ENCODE results near the gene THOC1. TPM values are rescaled to one million over a fixed set of nuclear protein-coding genes. Genes with fewer than 3 reads are reported as not detected.

The THOC1 gene
- total and polyA plus RNA-seq, 4 experiments from 2014 or later: 15.2 to 69.9 (median 42.4) TPM

GRCh38 chr18:217532-218336 is 50.1 kb downstream of the THOC1 start:
- Histone ChIP-seq H3K27ac (ENCODE audit: low read depth, low read length) (no peak overlapping the region), H3K4me1 (ENCODE audit: insufficient read depth, low read length) (no peaks in the 10 kb centered on the region), H3K4me3 (ENCODE audit: low read length in 2 of 2) (no peak overlapping the region), H3K9me3 (ENCODE audit: control insufficient read depth in 1 of 2, low read length in 2 of 2) (no peaks in the 10 kb centered on the region), H3K27me3 (ENCODE audit: insufficient read depth, low read length) (no peaks in the 10 kb centered on the region), H3K36me3 (ENCODE audit: insufficient read depth, low read length) (peaks cover 29% of the 10 kb centered on the region)
- Mint-ChIP-seq H3K27me3 (no peaks in the 10 kb centered on the region), H3K36me3 (peaks cover 38 to 59% of the 10 kb centered on the region in 2 donors), H3K4me1 (no peaks in the 10 kb centered on the region), H3K27ac (peak overlapping the region in 4 of 7 donors; percentile 45 to 84 (median 64)), H3K9me3 (no peaks in the 10 kb centered on the region), H3K4me3 (no peak overlapping the region)
- no peak for DNase-seq
- POLR2A ChIA-PET (ENCODE audit: partially characterized antibody): no interaction called here
- CTCF ChIA-PET (ENCODE audit: partially characterized antibody): no interaction called here
- intact Hi-C loops (cut with micrococcal nuclease): no loop called here

DNA sequence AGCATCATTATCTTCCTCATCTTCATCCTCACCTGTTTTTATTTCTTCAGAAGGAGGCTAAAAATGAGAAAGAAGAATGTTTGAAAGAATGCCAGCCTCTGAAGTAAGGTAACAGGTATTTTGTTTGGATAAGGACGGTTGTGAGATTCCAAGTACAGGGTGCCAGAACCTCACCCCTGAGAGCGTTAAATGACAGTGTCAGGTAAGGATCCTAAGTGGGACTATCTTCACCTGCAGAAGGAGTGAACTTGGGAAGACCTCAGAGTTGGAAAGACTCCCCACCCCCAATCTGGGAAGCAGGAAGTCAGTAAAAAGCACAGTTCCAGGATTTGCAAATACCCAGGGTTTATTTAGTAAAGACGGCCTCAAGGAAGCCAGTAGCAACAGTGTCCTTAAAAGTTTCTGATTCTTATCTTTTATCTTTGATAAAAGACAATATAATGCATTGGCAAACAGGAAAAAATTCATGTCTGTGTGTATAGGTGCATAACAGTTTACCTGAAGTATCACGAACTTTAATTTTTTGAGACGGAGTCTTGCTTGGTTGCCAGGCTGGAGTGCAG is 52.3 kb downstream of the THOC1 start:
- ChIA-PET POLR2A (ENCODE audit: partially characterized antibody) (no interaction called here), CTCF (ENCODE audit: partially characterized antibody) (no interaction called here)
- intact Hi-C loops (cut with micrococcal nuclease): no loop called here
- Histone ChIP-seq H3K9me3 (ENCODE audit: control insufficient read depth in 1 of 2, low read length in 2 of 2) (no peaks in the 10 kb centered on the region), H3K4me3 (ENCODE audit: low read length in 2 of 2) (no peak overlapping the region), H3K36me3 (ENCODE audit: insufficient read depth, low read length) (peaks cover 38% of the 10 kb centered on the region), H3K4me1 (ENCODE audit: insufficient read depth, low read length) (no peaks in the 10 kb centered on the region), H3K27ac (ENCODE audit: low read depth, low read length) (no peak overlapping the region), H3K27me3 (ENCODE audit: insufficient read depth, low read length) (no peaks in the 10 kb centered on the region)
- DNase-seq: no peak
- no peak overlapping the region for H3K4me3 Mint-ChIP-seq
- H3K9me3 Mint-ChIP-seq: no peaks in the 10 kb centered on the region
- H3K27me3 Mint-ChIP-seq: no peaks in the 10 kb centered on the region
- no peak overlapping the region for H3K27ac Mint-ChIP-seq
- no peaks in the 10 kb centered on the region for H3K4me1 Mint-ChIP-seq
- H3K36me3 Mint-ChIP-seq: peaks cover 58 to 73% of the 10 kb centered on the region in 2 donors

DNA sequence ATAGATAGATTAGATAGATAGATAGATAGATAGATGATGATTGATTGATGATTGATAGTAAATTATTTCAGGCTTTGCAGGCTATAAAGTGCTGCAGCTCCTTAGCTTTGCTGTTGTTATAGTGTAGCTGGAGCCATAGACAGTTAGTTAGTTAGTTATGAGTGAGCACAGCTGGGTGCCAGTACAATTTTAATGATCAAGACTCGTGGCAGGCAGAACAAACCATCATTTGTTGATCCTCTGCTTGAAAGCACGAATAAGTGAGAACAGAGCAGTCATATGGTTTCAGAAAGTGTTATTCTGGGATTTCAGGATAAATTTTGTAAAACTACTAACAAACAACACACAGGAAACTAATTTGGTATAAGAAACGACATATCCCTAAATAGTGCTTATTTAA is 53.9 kb downstream of the THOC1 start:
- POLR2A ChIA-PET (ENCODE audit: partially characterized antibody): no interaction called here
- intact Hi-C loops (cut with micrococcal nuclease): no loop called here
- CTCF ChIA-PET (ENCODE audit: partially characterized antibody): interaction anchor here (1.4 kb wide), 1 partner anchor 11 kb away, joined by 3 read pairs; no protein-coding TSS in a partner anchor

DNA sequence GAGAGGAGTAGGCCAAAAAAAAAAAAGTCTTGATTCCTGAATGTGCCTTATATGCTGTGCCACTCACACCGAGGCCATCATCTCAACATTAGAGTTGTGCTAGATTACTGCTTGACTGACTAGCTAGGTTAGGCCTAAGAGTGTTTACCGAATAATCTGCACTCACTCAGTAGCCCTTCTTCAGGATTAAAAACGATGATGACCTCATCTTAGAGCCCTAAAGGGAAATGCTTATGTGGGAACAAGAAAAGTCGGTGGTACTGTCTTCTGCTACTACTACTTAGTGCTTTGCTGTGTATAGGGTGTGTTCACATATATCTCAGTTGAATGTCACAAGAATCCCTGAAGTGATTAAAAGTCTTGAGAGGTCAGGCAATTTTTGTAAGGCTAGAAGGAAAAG is 54.3 kb downstream of the THOC1 start:
- Histone ChIP-seq H3K4me1 (ENCODE audit: insufficient read depth, low read length) (no peaks in the 10 kb centered on the region), H3K27me3 (ENCODE audit: insufficient read depth, low read length) (no peaks in the 10 kb centered on the region), H3K4me3 (ENCODE audit: low read length in 2 of 2) (no peak overlapping the region), H3K36me3 (ENCODE audit: insufficient read depth, low read length) (peaks cover 39% of the 10 kb centered on the region), H3K27ac (ENCODE audit: low read depth, low read length) (no peak overlapping the region), H3K9me3 (ENCODE audit: control insufficient read depth in 1 of 2, low read length in 2 of 2) (no peaks in the 10 kb centered on the region)
- Mint-ChIP-seq H3K27me3 (no peaks in the 10 kb centered on the region), H3K36me3 (peaks cover 70 to 84% of the 10 kb centered on the region in 2 donors), H3K4me1 (peaks cover 0 to 2% (median 0%) of the 10 kb centered on the region in 4 donors), H3K9me3 (no peaks in the 10 kb centered on the region), H3K27ac (peak overlapping the region in 3 of 7 donors; percentile 31 to 86 (median 68)), H3K4me3 (no peak overlapping the region)
- POLR2A ChIA-PET (ENCODE audit: partially characterized antibody): no interaction called here
- intact Hi-C loops (cut with micrococcal nuclease): no loop called here
- DNase-seq: no peak
- CTCF ChIA-PET (ENCODE audit: partially characterized antibody): interaction anchor here (1.4 kb wide), 1 partner anchor 10 kb away, joined by 3 read pairs; no protein-coding TSS in a partner anchor

More for the DNA sequence above, 53.9 kb downstream of the THOC1 start:
- H3K27me3 ChIP-seq (ENCODE audit: insufficient read depth, low read length): no peaks in the 10 kb centered on the region
- Mint-ChIP-seq H3K4me3 (no peak overlapping the region), H3K9me3 (no peaks in the 10 kb centered on the region), H3K36me3 (peaks cover 70 to 84% of the 10 kb centered on the region in 2 donors), H3K27ac (peak overlapping the region in 2 of 7 donors; percentile 31 to 86), H3K4me1 (peaks cover 0 to 2% (median 0%) of the 10 kb centered on the region in 4 donors), H3K27me3 (no peaks in the 10 kb centered on the region)
- no peak overlapping the region for H3K27ac ChIP-seq (ENCODE audit: low read depth, low read length)
- H3K36me3 ChIP-seq (ENCODE audit: insufficient read depth, low read length): peaks cover 42% of the 10 kb centered on the region
- no peaks in the 10 kb centered on the region for H3K9me3 ChIP-seq (ENCODE audit: control insufficient read depth in 1 of 2, low read length in 2 of 2)
- no peaks in the 10 kb centered on the region for H3K4me1 ChIP-seq (ENCODE audit: insufficient read depth, low read length)
- no peak overlapping the region for H3K4me3 ChIP-seq (ENCODE audit: low read length in 2 of 2)
- no peak for DNase-seq

- peaks cover 0 to 3% (median 0%) of the 10 kb centered on the region in 4 donors for H3K4me1 Mint-ChIP-seq
- DNase-seq: no peak
- no peaks in the 10 kb centered on the region for H3K9me3 Mint-ChIP-seq
- POLR2A ChIA-PET (ENCODE audit: partially characterized antibody): no interaction called here
- no peak overlapping the region for H3K4me3 Mint-ChIP-seq
- Histone ChIP-seq H3K27me3 (ENCODE audit: insufficient read depth, low read length) (no peaks in the 10 kb centered on the region), H3K4me3 (ENCODE audit: low read length in 2 of 2) (no peak overlapping the region), H3K9me3 (ENCODE audit: control insufficient read depth in 1 of 2, low read length in 2 of 2) (no peaks in the 10 kb centered on the region), H3K4me1 (ENCODE audit: insufficient read depth, low read length) (no peaks in the 10 kb centered on the region), H3K36me3 (ENCODE audit: insufficient read depth, low read length) (peaks cover 35% of the 10 kb centered on the region), H3K27ac (ENCODE audit: low read depth, low read length) (no peak overlapping the region)
- peak overlapping the region in 2 of 7 donors; percentile 53 to 79 for H3K27ac Mint-ChIP-seq
- CTCF ChIA-PET (ENCODE audit: partially characterized antibody): interaction anchor here (0.6 kb wide), 1 partner anchor 142 kb away, joined by 3 read pairs; no protein-coding TSS in a partner anchor
- intact Hi-C loops (cut with micrococcal nuclease): no loop called here
- H3K27me3 Mint-ChIP-seq: no peaks in the 10 kb centered on the region
- H3K36me3 Mint-ChIP-seq: peaks cover 70 to 76% of the 10 kb centered on the region in 2 donors
Observed at GRCh38 chr18:212780-213179, 55.1 kb downstream of the THOC1 start.

- Histone ChIP-seq H3K4me3 (ENCODE audit: low read length in 2 of 2) (no peak overlapping the region), H3K27ac (ENCODE audit: low read depth, low read length) (no peak overlapping the region), H3K4me1 (ENCODE audit: insufficient read depth, low read length) (no peaks in the 10 kb centered on the region), H3K36me3 (ENCODE audit: insufficient read depth, low read length) (peaks cover 29% of the 10 kb centered on the region), H3K27me3 (ENCODE audit: insufficient read depth, low read length) (no peaks in the 10 kb centered on the region), H3K9me3 (ENCODE audit: control insufficient read depth in 1 of 2, low read length in 2 of 2) (no peaks in the 10 kb centered on the region)
- CTCF ChIA-PET (ENCODE audit: partially characterized antibody): no interaction called here
- Mint-ChIP-seq H3K4me1 (peaks cover 0 to 3% (median 0%) of the 10 kb centered on the region in 4 donors), H3K27me3 (no peaks in the 10 kb centered on the region), H3K9me3 (no peaks in the 10 kb centered on the region), H3K4me3 (no peak overlapping the region), H3K36me3 (peaks cover 65 to 72% of the 10 kb centered on the region in 2 donors), H3K27ac (peak overlapping the region in 1 of 7 donors; percentile 41)
- DNase-seq: no peak
- intact Hi-C loops (cut with micrococcal nuclease): no loop called here
- POLR2A ChIA-PET (ENCODE audit: partially characterized antibody): no interaction called here
Observed at GRCh38 chr18:211582-211981, 56.3 kb downstream of the THOC1 start.

- no peak overlapping the region for H3K27ac ChIP-seq (ENCODE audit: low read depth, low read length)
- intact Hi-C loops (cut with micrococcal nuclease): no loop called here
- POLR2A ChIA-PET (ENCODE audit: partially characterized antibody): no interaction called here
- Mint-ChIP-seq H3K27ac (peak overlapping the region in 2 of 7 donors; percentile 31 to 54), H3K4me1 (peaks cover 0 to 4% (median under 1%) of the 10 kb centered on the region in 4 donors), H3K36me3 (peaks cover 69 to 71% of the 10 kb centered on the region in 2 donors), H3K27me3 (no peaks in the 10 kb centered on the region), H3K9me3 (no peaks in the 10 kb centered on the region), H3K4me3 (no peak overlapping the region)
- H3K27me3 ChIP-seq (ENCODE audit: insufficient read depth, low read length): no peaks in the 10 kb centered on the region
- CTCF ChIA-PET (ENCODE audit: partially characterized antibody): no interaction called here
- peaks cover 33% of the 10 kb centered on the region for H3K36me3 ChIP-seq (ENCODE audit: insufficient read depth, low read length)
- no peaks in the 10 kb centered on the region for H3K4me1 ChIP-seq (ENCODE audit: insufficient read depth, low read length)
- no peaks in the 10 kb centered on the region for H3K9me3 ChIP-seq (ENCODE audit: control insufficient read depth in 1 of 2, low read length in 2 of 2)
- no peak for DNase-seq
- H3K4me3 ChIP-seq (ENCODE audit: low read length in 2 of 2): no peak overlapping the region
Observed at GRCh38 chr18:210733-211132, 57.1 kb downstream of the THOC1 start.
